SIG-M5 treated with dmso at 0.1 percent for 504 hours (cell line): Measurements from ENCODE around the gene PRLHR.

Source experiments
- DNase-seq: peaks from one replicate; lab custom pipeline; 2025; ENCODE audit not compliant: unreplicated experiment; lab: John Stamatoyannopoulos, UW

Gene PRLHR

GRCh38 chr10:118587881-118588651 is 7.4 kb downstream of the PRLHR start:
- no peak for DNase-seq

DNA sequence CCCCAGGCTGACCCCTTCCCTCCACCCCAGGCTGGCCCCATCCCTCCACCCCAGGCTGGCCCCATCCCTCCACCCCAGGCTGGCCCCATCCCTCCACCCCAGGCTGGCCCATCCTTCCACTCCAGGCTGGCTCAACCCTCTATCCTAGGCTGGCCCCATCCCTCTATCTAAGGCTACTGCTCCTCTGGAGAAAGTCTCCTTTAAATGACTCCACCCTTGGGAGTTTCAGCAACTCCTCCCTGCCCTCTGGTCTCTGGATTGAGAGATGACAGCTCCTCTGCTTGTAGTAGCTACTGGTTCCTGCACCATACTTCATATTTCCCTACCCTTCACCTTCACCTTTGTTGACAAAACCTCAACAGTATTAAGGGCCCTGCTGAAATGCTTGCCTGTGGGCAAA is 8.5 kb downstream of the PRLHR start:
- no peak for DNase-seq

DNA sequence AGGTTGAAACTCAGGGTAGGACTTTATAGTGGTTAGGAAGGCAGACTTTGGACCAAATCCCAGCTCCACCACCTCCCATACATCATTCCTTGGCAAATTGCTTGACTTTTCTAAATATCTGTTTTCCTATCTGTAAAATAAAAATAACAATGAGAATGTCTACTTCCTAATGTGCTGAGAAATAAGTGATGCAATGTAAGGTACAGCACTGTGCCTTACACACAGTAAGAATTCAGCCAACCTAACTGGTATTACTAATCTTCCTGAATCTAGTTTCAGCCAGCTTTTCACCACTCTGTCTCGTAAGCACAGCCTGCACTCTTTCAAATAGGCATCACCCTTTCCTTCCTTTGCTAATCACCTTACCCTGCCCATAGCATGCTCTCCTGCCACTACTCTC is 9.7 kb downstream of the PRLHR start:
- DNase-seq, result no peak

GRCh38 chr10:118585234-118585633 is 10.2 kb downstream of the PRLHR start:
- no peak for DNase-seq

GRCh38 chr10:118584181-118584954 is 11.1 kb downstream of the PRLHR start:
- DNase-seq, result no peak

GRCh38 chr10:118583611-118584010 is 11.8 kb downstream of the PRLHR start:
- DNase-seq, result no peak

GRCh38 chr10:118582511-118582910 is 12.9 kb downstream of the PRLHR start:
- no peak for DNase-seq

- DNase-seq, result no peak
Observed at GRCh38 chr10:118581340-118581739, 14.1 kb downstream of the PRLHR start.

- DNase-seq, result no peak
Observed at GRCh38 chr10:118580702-118581101, 14.7 kb downstream of the PRLHR start.

DNA sequence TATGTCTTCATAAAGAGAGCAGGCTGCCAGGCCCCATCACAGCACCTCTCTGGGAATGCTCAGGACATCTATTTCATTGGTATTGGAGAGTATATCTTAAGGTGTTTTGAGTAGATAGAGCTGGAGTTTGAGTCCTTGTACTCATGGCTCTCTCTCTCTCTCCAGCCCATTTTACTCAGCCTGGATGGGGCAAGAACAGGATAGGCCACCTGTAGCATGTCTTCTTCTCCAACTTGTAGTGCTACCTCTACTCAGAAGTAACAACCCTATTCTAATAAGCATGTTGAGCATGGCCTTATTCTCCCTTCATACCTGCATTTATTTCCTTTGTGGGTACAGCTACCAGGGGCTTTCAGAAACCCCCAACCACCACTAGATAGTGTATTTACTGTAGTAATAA is 21.9 kb downstream of the PRLHR start:
- DNase-seq, result no peak

DNA sequence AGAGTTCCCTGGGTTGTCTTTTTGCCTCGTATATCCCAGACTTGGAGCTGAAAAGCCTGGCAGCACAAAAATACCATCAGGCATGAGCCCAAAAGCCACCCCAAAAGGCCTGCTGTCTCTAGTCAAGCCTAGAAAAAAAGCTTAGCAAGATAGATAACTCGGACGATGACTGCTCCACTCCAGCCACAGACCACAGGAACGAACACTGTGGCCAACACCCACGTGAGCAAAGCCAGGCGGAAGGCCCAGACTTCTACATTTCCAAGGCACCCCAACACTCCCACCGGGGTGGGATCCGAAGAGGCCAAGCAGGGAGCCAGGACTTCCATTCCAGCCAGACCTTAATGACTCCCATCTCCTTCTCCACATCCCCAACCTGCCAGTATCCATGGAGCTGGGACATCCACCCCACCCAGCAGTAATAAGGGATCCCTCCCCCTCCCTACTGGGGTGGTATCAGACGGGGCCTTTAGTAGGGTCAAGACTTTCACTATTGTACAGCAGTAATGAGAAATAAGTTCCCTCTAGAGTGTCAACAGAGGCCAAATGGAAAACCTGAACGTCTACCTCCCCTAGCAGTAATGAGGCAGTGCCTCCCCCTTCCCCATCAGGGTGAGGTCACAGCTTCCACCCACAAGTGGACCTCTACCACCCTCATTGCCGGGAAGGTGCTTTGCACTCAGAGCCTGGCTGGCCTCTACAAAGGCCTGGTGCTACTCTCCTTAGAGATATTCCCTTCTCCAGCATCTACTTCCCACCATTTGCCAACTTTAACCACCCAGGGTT is 23.0 kb downstream of the PRLHR start:
- no peak for DNase-seq

DNA sequence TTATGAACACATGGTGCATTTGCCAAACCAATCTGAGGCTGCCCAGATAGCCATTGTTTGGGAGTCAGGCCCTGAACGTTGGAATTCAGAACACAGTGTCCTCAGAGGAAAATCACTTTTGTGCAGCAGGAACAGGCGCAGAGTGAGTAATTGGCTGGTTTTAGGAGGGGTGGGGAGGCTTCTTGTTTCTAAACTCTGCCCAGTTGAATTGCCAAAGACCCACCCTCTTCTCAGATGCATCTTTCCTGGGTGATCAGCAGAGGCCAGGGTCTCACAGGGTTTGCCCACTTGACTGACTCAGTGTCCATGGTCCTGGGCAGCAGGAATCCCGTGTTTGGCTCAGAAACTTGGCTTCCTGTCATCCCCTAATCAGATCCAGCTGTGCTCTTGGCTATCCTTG is 24.3 kb downstream of the PRLHR start:
- DNase-seq, result no peak

- no peak for DNase-seq
Observed at GRCh38 chr10:118570591-118570990, 24.9 kb downstream of the PRLHR start.

- no peak for DNase-seq
Observed at GRCh38 chr10:118569882-118570252, 25.6 kb downstream of the PRLHR start.

DNA sequence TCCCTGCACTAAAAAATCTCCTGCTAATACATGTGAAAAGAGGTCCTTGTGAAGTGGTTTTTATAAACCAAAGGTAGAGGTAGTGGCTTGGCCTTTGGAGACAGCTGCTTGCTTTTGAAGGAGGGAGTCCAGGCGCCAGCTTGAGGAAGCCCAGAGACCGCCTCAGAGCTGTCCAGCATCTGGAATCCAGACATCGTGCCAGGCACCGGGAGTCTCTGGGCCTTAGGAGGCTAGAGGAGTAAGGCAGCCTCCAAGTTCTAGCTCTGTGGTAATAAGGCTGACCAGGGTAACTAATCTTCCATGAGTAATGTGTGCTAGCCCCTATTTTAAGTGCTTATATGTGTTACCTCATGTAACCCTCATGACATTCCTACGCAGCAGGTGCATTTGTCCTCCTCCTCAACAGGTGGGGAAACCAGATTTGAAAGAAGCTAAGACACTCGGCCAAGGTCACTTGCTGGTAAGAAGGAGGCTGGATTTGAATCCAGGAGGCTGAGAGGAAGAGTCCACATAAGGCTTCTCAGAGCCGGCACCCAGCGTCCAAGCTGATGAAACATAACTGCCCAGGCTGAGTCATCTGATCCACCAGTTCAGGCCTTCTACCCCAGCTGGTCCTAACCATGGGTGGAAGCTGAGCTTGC is 26.1 kb downstream of the PRLHR start:
- DNase-seq, result no peak

DNA sequence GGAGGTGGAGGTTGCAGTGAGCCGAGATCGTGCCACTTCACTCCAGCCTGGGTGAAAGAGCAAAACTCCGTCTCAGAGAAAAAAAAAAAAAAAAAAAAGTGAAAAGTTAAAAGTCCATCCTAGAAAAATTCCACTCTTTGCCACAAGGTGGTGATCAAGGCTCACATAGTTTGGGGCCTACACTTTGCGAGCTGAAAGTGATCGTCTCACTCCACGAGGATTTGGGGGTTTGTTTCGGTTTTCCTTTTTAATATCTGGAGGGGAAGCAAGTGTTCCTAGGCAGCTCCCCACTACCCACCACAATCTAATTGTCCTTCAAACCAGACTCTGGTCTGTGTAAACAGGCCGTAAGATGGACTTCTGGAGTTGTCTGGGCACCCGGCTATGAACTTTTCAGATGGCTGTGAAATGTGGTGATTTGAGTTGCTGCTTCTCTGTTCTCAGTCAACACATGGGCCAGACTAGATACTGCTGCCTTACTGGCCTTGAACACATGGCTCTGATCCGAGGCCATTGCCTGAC is 27.1 kb downstream of the PRLHR start:
- peak; percentile 30 for DNase-seq

DNA sequence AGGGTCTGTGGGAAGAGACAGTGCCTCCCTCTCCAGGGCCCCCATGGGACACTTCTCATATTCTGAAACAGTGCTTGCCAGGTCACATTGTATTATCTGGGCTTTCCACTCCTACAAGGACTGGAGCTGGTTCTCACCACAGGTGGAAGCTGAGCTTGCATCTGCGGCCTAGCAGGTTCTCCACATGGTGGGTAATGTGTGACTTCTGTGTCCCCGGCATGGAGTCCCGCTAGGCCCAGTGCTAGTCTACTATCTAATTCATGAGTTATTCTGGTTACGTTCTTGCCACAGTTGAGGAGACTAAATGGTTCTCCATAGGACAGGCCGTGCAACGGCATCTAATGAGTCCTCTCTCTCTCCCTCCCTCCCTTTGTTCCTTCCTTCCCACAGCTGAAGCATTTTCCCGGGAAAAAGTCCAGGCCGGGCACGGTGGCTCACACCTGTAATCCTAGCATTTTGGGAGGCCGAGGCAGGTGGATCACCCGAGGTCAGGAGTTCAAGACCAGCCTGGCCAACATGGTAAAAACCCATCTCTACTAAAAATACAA is 27.7 kb downstream of the PRLHR start:
- DNase-seq, result no peak

GRCh38 chr10:118566911-118567310 is 28.5 kb downstream of the PRLHR start:
- DNase-seq, result no peak

DNA sequence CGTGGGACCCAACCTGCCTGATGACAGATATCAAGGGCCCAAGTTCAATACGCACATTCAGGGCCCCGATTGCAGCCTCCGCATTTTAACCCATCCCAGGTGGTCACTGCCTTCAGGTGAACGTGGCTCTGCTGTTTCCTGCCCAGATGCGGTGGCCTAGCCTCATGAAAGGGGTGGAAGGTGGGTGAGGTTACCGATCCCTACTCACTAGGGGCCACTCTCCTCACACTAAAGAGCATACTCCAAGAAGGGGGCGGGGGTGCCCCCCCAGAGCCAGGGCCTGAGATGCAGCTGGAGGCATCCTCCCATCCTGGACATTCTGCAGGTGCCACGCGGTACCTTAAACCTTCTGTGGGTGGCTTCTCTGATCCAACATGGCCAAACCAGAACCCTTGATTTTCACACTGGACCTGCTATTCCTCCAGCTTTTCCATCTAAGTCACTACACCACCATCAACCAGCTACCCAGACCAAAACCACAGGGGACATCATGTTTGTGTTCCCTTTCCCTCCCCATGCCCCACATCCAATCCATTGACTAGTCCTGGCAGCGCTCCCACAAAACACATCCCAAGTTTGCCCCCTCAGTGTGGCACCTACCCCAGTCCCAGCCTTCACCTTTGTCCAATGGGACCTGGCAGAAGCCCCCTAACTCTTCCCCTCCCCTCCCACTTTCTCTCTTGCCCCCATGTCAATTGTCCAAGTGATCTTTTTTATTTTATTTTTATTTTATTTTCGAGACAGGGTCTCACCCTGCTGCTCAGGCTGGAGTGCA is 30.0 kb downstream of the PRLHR start:
- no peak for DNase-seq

- no peak for DNase-seq
Observed at GRCh38 chr10:118564652-118565051, 30.8 kb downstream of the PRLHR start.
